Measurements from ENCODE around the gene FRYL.

Gene FRYL

DNA sequence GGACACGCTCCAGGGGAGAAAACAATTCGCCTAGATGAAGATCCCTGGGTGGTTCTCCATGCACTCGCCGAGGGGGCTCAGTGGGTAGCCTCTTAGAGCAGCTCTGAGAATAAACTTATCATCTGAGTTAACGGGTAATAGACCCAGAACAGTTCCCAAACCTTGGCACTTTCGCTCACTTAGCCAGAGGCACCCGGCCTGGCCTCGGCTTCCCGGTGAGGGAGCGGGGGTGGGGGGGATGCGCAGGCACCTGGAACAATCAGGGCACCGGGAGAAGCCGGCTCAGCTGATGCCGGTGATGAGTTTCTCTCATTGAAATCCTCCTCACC is 290.4 kb downstream of the FRYL start:
- TF ChIP-seq, protein P1, sequence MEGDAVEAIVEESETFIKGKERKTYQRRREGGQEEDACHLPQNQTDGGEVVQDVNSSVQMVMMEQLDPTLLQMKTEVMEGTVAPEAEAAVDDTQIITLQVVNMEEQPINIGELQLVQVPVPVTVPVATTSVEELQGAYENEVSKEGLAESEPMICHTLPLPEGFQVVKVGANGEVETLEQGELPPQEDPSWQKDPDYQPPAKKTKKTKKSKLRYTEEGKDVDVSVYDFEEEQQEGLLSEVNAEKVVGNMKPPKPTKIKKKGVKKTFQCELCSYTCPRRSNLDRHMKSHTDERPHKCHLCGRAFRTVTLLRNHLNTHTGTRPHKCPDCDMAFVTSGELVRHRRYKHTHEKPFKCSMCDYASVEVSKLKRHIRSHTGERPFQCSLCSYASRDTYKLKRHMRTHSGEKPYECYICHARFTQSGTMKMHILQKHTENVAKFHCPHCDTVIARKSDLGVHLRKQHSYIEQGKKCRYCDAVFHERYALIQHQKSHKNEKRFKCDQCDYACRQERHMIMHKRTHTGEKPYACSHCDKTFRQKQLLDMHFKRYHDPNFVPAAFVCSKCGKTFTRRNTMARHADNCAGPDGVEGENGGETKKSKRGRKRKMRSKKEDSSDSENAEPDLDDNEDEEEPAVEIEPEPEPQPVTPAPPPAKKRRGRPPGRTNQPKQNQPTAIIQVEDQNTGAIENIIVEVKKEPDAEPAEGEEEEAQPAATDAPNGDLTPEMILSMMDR (IDR thresholded peaks at IDR 0.05; ENCODE audit: extremely low read depth, insufficient read depth, missing control alignments) = no peak

DNA sequence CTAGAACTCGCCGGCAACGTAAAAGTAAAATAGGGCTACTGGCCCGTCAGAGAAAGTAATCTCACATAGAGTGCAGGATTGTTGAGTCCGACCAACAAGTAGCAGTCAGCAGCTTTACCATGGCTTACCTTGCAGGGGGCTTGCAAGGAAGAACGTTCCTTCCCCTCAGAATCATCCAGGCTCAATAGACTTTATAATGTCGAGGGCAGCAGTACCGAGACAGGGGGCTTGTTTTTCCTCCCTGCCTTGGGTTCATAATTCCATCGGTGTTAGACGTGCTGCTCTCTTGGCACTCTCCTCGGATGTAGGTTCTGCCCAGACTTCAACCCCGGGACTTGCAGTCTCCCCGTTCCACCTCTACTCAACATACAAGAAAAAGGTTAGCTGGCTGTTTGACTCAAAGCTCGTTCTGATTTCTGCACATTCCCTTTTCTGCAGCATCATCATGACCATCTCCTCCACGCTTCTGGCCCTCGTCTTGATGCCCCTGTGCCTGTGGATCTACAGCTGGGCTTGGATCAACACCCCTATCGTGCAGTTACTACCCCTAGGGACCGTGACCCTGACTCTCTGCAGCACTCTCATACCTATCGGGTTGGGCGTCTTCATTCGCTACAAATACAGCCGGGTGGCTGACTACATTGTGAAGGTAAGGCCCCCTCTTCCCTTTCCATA is 295.4 kb downstream of the FRYL start:
- DNase-seq (ENCODE audit: low spot score) = no peak
- in situ Hi-C loops (cut with MboI; ENCODE audit: low pct_unique_long_range_greater_than_20kb, low sequenced_read_pairs, unreplicated experiment) = no loop called here
- TF ChIP-seq, protein P1 (IDR thresholded peaks at IDR 0.05; ENCODE audit: extremely low read depth, insufficient read depth, missing control alignments) = no peak

More for the DNA sequence above, 290.4 kb downstream of the FRYL start:
- in situ Hi-C loops (cut with MboI; ENCODE audit: low pct_unique_long_range_greater_than_20kb, low sequenced_read_pairs, unreplicated experiment) = no loop called here
- no peak for DNase-seq (ENCODE audit: low spot score)

- in situ Hi-C loops (cut with MboI; ENCODE audit: low pct_unique_long_range_greater_than_20kb, low sequenced_read_pairs, unreplicated experiment) = no loop called here
- DNase-seq (ENCODE audit: low spot score) = no peak
- TF ChIP-seq, protein P1 (IDR thresholded peaks at IDR 0.05; ENCODE audit: extremely low read depth, insufficient read depth, missing control alignments) = no peak
Measured at GRCh38 chr4:48483777-48484493, 296.1 kb downstream of the FRYL start.

- in situ Hi-C loops (cut with MboI; ENCODE audit: low pct_unique_long_range_greater_than_20kb, low sequenced_read_pairs, unreplicated experiment) = no loop called here
- peak; percentile 69 for DNase-seq (ENCODE audit: low spot score)
- TF ChIP-seq, protein P1 (IDR thresholded peaks at IDR 0.05; ENCODE audit: extremely low read depth, insufficient read depth, missing control alignments) = no peak
Measured at GRCh38 chr4:48483006-48483776, 296.9 kb downstream of the FRYL start, which contains the start of gene SLC10A4. Gene SLC10A4 (plus strand): TSS chr4:48483343. CDS start chr4:48483562, 219 bp downstream.

DNA sequence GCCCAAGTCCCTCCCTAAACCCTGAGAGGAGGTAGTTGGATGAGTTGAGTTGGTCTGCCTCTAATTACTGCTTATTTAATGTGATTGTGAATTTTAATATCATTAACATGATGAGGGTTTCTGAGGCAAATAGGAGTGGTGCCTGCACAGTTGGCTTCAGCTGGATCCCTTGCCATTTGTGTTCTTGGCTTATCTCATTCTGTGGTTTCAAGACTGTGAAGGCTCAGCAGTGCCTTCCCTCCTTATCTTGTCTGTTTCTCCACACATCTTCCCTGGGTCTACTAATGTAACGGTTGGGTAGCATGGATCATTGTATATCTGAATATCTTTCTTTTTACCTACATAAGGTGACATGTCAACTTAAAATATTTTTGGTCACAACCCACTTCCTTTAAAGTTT is 298.5 kb downstream of the FRYL start:
- no peak for DNase-seq (ENCODE audit: low spot score)
- in situ Hi-C loops (cut with MboI; ENCODE audit: low pct_unique_long_range_greater_than_20kb, low sequenced_read_pairs, unreplicated experiment) = no loop called here
- TF ChIP-seq, protein P1 (IDR thresholded peaks at IDR 0.05; ENCODE audit: extremely low read depth, insufficient read depth, missing control alignments) = no peak

DNA sequence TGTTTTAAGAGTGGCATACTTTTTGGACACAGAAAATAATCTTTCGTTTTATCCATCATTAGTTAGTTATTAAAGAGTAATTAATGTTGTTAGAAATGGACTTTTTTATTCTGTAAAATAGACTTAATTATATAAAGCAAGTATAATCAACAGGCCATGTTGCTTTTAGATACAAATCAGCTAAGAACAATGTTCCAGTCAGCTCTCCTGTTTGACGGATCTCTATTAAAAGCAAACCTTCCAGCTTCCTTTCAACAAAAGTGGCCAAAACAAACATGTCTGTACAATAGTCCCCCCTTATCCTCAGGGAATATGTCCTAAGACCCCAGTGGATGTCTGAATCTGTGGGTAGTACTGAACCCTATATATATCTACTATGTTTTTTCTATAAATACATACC is 301.8 kb downstream of the FRYL start:
- no peak for DNase-seq (ENCODE audit: low spot score)
- in situ Hi-C loops (cut with MboI; ENCODE audit: low pct_unique_long_range_greater_than_20kb, low sequenced_read_pairs, unreplicated experiment) = no loop called here
- TF ChIP-seq, protein P1 (IDR thresholded peaks at IDR 0.05; ENCODE audit: extremely low read depth, insufficient read depth, missing control alignments) = no peak

Data from GM13977 (cell line).